B cell (primary cell): ENCODE measurements around the gene EPN2. TPM values are rescaled to one million over a fixed set of nuclear protein-coding genes. Genes with fewer than 3 reads are reported as not detected.

Experiments used
- ATAC-seq: fragments of 200-7000 bp; cut with Tn5 transposase; one replicate; pipeline ENCODE4 v1.10.0; 2021; ENCODE audit warnings: low read depth, mild to moderate bottlenecking, moderate number of reproducible peaks, moderate library complexity
- CTCF ChIA-PET: fragments of 350-600 bp; sonication (Branson Sonifier 250); formaldehyde crosslinking; loops from one replicate; lab custom pipeline; 2021; ENCODE audit warnings: antibody characterized with exemption, inconsistent platforms; lab: Charles Lee
- POLR2A ChIA-PET: fragments of 350-600 bp; sonication (Branson Sonifier 250); formaldehyde crosslinking; loops from one replicate; lab custom pipeline; 2021; ENCODE audit warnings: antibody characterized with exemption; lab: Charles Lee
- DNase-seq: peaks from one replicate; pipeline ENCODE4 v3.0.0; 2013
- H2AFZ ChIP-seq: 2 replicates; pipeline ENCODE4 v1.6.1; 2012; ENCODE audit warnings: mild to moderate bottlenecking, low read depth, low read length; ENCODE audit not compliant: insufficient read depth, poor library complexity, severe bottlenecking
- H3K27ac ChIP-seq, 2 donors: 1 replicate in 1 of 2; 2 replicates in 1 of 2; pipeline ENCODE4 v1.5.1; 2012 to 2013; ENCODE audit warnings: low read length in 2 of 2, mild to moderate bottlenecking in 2 of 2, moderate library complexity in 1 of 2
- H3K27me3 ChIP-seq, 4 experiments: fragments of 200-600 bp in 1 of 4; sonication (generic) in 1 of 4; replicated peaks in 1 of 4; 1 replicate in 2 of 4; 2 replicates in 2 of 4; pipeline versions ENCODE4 v1.6.1 to v1.7.0; 2013 to 2016; ENCODE audit warnings: low read length in 3 of 4, mild to moderate bottlenecking in 2 of 4, mixed read lengths in 1 of 4, moderate library complexity in 1 of 4; ENCODE audit not compliant: insufficient read depth in 4 of 4, control insufficient read depth in 3 of 4; ENCODE audit errors: control extremely low read depth in 1 of 4
- H3K36me3 ChIP-seq, 2 experiments: replicated peaks in 1 of 2; 1 replicate in 1 of 2; 2 replicates in 1 of 2; pipeline versions ENCODE4 v1.6.1 to v1.7.1; 2013; ENCODE audit warnings: low read length in 1 of 2; ENCODE audit not compliant: insufficient read depth in 2 of 2, control insufficient read depth in 1 of 2; ENCODE audit errors: control extremely low read depth in 1 of 2, extremely low read depth in 1 of 2
- H3K4me1 ChIP-seq, 2 donors: fragments of 200-600 bp in 1 of 2; sonication (generic) in 1 of 2; 1 replicate in 1 of 2; 2 replicates in 1 of 2; pipeline versions ENCODE4 v1.5.1 to v1.6.1; 2013 to 2017; ENCODE audit warnings: low read length in 2 of 2; ENCODE audit not compliant: control insufficient read depth in 2 of 2, insufficient read depth in 2 of 2
- H3K4me2 ChIP-seq: replicated peaks from 2 replicates; pipeline ENCODE3; 2012; ENCODE audit warnings: mild to moderate bottlenecking, low read depth, low read length; ENCODE audit not compliant: poor library complexity, severe bottlenecking
- H3K4me3 ChIP-seq, 5 experiments: fragments of 200-600 bp in 1 of 5; sonication (generic) in 1 of 5; 1 replicate in 3 of 5; 2 replicates in 2 of 5; pipeline versions ENCODE4 v1.5.1 to v1.7.0; 2011 to 2016; ENCODE audit warnings: low read length in 4 of 5, mild to moderate bottlenecking in 4 of 5, low read depth in 2 of 5, control low read depth in 1 of 5, moderate library complexity in 1 of 5; ENCODE audit not compliant: insufficient read depth in 1 of 5; ENCODE audit errors: control extremely low read depth in 1 of 5, extremely low read depth in 1 of 5
- H3K79me2 ChIP-seq: fragments of 200-600 bp; sonication (generic); one replicate; pipeline ENCODE4 v1.6.0; 2016; ENCODE audit warnings: low read length; ENCODE audit not compliant: control insufficient read depth, insufficient read depth
- H3K9ac ChIP-seq: fragments of 200-600 bp; sonication (generic); 2 replicates; pipeline ENCODE4 v1.6.1; 2017; ENCODE audit warnings: mild to moderate bottlenecking, low read length, moderate library complexity
- H3K9me3 ChIP-seq, 3 donors: one replicate each; pipeline versions ENCODE4 v1.6.1 to v1.7.1; 2013; ENCODE audit warnings: low read length in 2 of 3; ENCODE audit not compliant: control insufficient read depth in 2 of 3, insufficient read depth in 1 of 3; ENCODE audit errors: control extremely low read depth in 1 of 3
- H4K20me1 ChIP-seq: 2 replicates; pipeline ENCODE4 v1.6.0; 2012; ENCODE audit warnings: mild to moderate bottlenecking, low read length; ENCODE audit not compliant: insufficient read depth, control insufficient read depth, poor library complexity, severe bottlenecking
- H3K27ac Mint-ChIP-seq: one replicate; pipeline ENCODE4 v1.8.0; 2021; ENCODE audit warnings: mixed read lengths
- H3K27me3 Mint-ChIP-seq: one replicate; pipeline ENCODE4 v1.8.0; 2021; ENCODE audit warnings: mixed read lengths
- H3K4me1 Mint-ChIP-seq: one replicate; pipeline ENCODE4 v1.8.0; 2021; ENCODE audit warnings: mixed read lengths
- H3K4me3 Mint-ChIP-seq: one replicate; pipeline ENCODE4 v1.8.0; 2021; ENCODE audit warnings: mixed read lengths
- H3K9me3 Mint-ChIP-seq: one replicate; pipeline ENCODE4 v1.8.0; 2022; ENCODE audit warnings: mixed read lengths; ENCODE audit not compliant: insufficient read depth
- CTCF ChIP-seq: fragments of 200-600 bp; IDR thresholded peaks from one replicate; pipeline ENCODE4 v1.8.0; 2022; ENCODE audit warnings: antibody characterized with exemption, mild to moderate bottlenecking
- EZH2 ChIP-seq: IDR thresholded peaks from 2 replicates; pipeline ENCODE4 v1.6.1; 2012; ENCODE audit warnings: borderline replicate concordance, low read depth, mild to moderate bottlenecking, moderate library complexity, low read length; ENCODE audit not compliant: insufficient read depth, poor library complexity, severe bottlenecking
- WGBS: methylation state at CpG from one replicate; pipeline ENCODE4 v1.1.5; 2013; ENCODE audit warnings: missing lambda C conversion rate; ENCODE audit not compliant: insufficient coverage; 5-methylcytosine and 5-hydroxymethylcytosine counted together
- intact Hi-C: fragments of 100-400 bp; cut with micrococcal nuclease; formaldehyde crosslinking; loops from one replicate; pipeline ENCODE4 v1.10.0; 2022
- polyA plus RNA-seq: library from polyadenylated mRNA; depleted of rRNA; stranded (reverse); fragments of >200 nt; gene quantifications from 2 replicates; pipeline ENCODE4 v1.2.3, GENCODE V29; 2012
- total RNA-seq, 2 donors: library from RNA; stranded (reverse); fragments of 120-200 nt in 1 of 2; gene quantifications; 1 replicate in 1 of 2; 2 replicates in 1 of 2; pipeline versions ENCODE4 v1.2.3 to v1.2.4, GENCODE V29; 2013 to 2022

EPN2 gene
- total and polyA plus RNA-seq, 2 donors (not counting 1 experiment from before 2014, with no cell fraction given), result 15.7 to 35.6 TPM

- Histone ChIP-seq H3K4me3 (no peak overlapping the region), H3K4me2 (peak overlapping the region; percentile 52), H3K79me2 (peaks cover 2% of the 10 kb centered on the region), H3K9me3 (peaks cover 0 to 3% (median 0%) of the 10 kb centered on the region in 3 donors), H3K36me3 (no peaks in the 10 kb centered on the region), H4K20me1 (peaks cover 24% of the 10 kb centered on the region), H3K27me3 (peaks cover 0 to 10% (median 0%) of the 10 kb centered on the region in 4 experiments), H3K27ac (no peak overlapping the region), H2AFZ (no peak overlapping the region), H3K4me1 (peaks cover 63 to 67% of the 10 kb centered on the region in 2 donors), H3K9ac (no peak overlapping the region)
- TF ChIP-seq EZH2 (no peak), CTCF (no peak)
- no peak for DNase-seq
- Mint-ChIP-seq H3K27me3 (no peaks in the 10 kb centered on the region), H3K4me3 (peak overlapping the region; percentile 67), H3K9me3 (no peaks in the 10 kb centered on the region), H3K27ac (peak overlapping the region; percentile 75), H3K4me1 (peaks cover 60% of the 10 kb centered on the region)
- ATAC-seq, result no peak
- ChIA-PET POLR2A (interaction anchor here (0.6 kb wide), 1 partner anchor 10 kb away, joined by 6 read pairs; no protein-coding TSS in a partner anchor), CTCF (interaction anchor here (1.3 kb wide), 1 partner anchor 18 kb away, joined by 3 read pairs; no protein-coding TSS in a partner anchor)
- intact Hi-C loops, result no loop called here
- 93% methylated on average over 6 of the region's 9 CpGs for WGBS
These were observed 66.2 kb downstream of the EPN2 start for GRCh38 chr17:19303367-19303776.

GRCh38 chr17:19304209-19304608, 67.0 kb downstream of the EPN2 start:
- no peak overlapping the region for H3K27ac ChIP-seq
- DNase-seq, result peak; percentile 60
- ATAC-seq, result no peak
- Mint-ChIP-seq H3K27me3 (no peaks in the 10 kb centered on the region), H3K4me1 (peaks cover 66% of the 10 kb centered on the region), H3K4me3 (peak overlapping the region; percentile 68), H3K9me3 (no peaks in the 10 kb centered on the region), H3K27ac (peak overlapping the region; percentile 53)
- intact Hi-C loops, result no loop called here
- CTCF ChIA-PET, result interaction anchor here (6.1 kb wide), 1 partner anchor 34 kb away, joined by 37 read pairs; no protein-coding TSS in a partner anchor
- peaks cover 5% of the 10 kb centered on the region for H3K79me2 ChIP-seq
- peak overlapping the region; percentile 60 for H3K4me2 ChIP-seq
- TF ChIP-seq CTCF, result no peak
- no peak for TF ChIP-seq EZH2
- H3K4me3 ChIP-seq, result no peak overlapping the region
- 50% methylated on average over 7 of the region's 7 CpGs for WGBS
- H3K9ac ChIP-seq, result no peak overlapping the region
- POLR2A ChIA-PET, result no interaction called here
- H3K9me3 ChIP-seq, result peaks cover 0 to 3% (median 0%) of the 10 kb centered on the region in 3 donors
- H3K4me1 ChIP-seq, result peaks cover 68 to 69% of the 10 kb centered on the region in 2 donors
- peaks cover 26% of the 10 kb centered on the region for H4K20me1 ChIP-seq
- H3K27me3 ChIP-seq, result peaks cover 0 to 11% (median 0%) of the 10 kb centered on the region in 4 experiments
- H2AFZ ChIP-seq, result no peak overlapping the region
- H3K36me3 ChIP-seq, result no peaks in the 10 kb centered on the region
